ENCODE measurements around the gene MZF1. TPM values are rescaled to one million over a fixed set of nuclear protein-coding genes. Genes with fewer than 3 reads are reported as not detected.

Gene MZF1
- total RNA-seq, 1 donor = 58.7 TPM

GRCh38 chr19:58556622-58557220, 16.4 kb downstream of the MZF1 start:
- DNase-seq (ENCODE audit: low read depth in 2 of 3, low spot score in 2 of 3) = no peak

DNA sequence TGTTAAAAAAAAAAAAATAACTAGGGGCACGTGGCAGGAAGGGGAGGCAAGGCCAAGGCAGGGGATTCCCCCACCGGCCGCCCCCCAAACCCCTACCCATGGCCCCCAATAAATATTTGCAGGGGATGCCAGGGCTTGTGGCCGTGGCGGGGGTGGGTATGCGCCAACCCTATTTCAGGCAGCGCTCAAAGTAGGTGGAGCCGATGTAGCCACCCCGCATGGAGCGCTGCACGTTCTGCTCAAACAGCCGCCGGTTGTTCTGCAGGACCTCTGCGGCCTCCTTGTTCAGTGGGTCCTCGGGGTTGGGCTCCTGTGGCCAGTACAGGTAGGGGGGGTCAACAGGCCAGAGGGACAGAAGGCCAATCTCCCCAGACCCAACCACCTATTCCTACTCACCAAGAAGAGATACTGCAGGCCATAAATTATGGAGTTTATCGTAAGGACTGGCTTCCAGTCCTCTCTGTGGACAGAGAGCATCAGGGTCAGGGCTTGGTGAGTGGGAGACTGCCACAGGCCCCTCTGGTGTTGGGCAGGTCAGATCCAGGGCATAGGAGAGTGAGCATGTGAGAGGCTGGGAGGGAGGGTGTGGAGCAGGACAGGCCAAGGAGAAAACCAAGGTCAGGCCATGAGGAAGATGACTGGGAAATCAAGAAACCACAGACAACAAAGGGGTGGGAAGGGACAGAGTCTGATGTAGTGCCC, 17.1 kb downstream of the MZF1 start:
- DNase-seq (ENCODE audit: low read depth in 2 of 3, low spot score in 2 of 3) = no peak

- DNase-seq (ENCODE audit: low read depth in 2 of 3, low spot score in 2 of 3) = no peak
These were observed 17.7 kb downstream of the MZF1 start for GRCh38 chr19:58555369-58555885.

GRCh38 chr19:58554494-58555368, 18.4 kb downstream of the MZF1 start, which contains the start of gene CHMP2A:
TSS of gene CHMP2A (minus strand) at chr19:58555105. CDS start at chr19:58554212, 893 bp downstream.
- DNase-seq (ENCODE audit: low read depth in 2 of 3, low spot score in 2 of 3) = peak; percentile 91 to 97 (median 97)

DNA sequence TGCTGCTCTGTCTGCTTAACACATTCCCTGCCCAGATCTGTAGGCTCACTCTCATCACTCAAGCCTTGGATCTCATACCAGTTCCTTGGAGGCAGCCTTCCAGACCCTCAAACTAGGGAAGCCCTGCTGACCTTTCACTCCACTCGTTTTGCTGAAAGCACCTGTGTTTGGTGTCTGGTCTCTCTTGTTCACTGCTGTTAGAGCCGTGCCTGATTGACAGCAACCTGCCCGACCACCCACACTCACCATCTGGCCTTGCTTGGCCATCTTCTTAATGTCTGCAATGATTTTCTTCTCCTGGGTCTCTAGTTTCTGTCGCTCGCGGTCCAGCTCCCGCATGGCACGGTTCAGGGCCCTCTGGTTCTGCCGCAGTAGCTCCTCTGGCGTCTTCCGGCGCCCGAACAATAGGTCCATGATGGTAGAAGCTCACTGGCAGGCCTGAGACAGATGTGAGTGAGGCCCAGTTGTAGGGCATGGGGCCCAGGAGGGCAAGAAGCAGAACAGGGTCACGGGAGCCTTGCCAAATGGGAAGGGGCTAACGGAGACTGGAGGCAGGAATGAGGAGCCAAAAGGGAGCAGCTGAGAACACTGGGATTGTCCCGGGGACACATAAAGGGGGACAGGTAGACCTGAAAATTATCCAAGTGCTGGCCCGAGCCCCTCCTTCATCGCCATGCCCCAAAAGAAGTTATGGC, 19.2 kb downstream of the MZF1 start:
- DNase-seq (ENCODE audit: low read depth in 2 of 3, low spot score in 2 of 3) = no peak

DNA sequence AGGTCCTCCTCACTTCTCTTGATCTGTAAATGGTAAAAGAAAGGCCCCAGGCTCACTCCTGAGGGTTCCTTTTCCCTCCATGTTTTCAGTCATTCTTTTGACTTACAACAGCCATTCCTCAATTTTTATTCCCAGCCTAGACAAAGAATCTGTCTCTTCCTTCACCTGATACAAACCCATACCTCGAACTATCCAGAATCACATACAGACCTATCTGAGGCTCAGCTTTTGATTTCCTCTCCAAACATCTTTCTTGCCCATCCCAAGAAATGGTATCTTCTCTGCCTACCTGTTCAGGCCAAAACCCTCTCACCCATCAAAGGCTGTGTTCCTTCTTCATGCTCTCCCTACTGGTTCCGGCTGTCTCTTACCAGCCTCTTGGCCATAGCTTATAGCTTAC, 20.5 kb downstream of the MZF1 start:
- no peak for DNase-seq (ENCODE audit: low read depth in 2 of 3, low spot score in 2 of 3)

GRCh38 chr19:58551577-58552471, 21.3 kb downstream of the MZF1 start:
- no peak for DNase-seq (ENCODE audit: low read depth in 2 of 3, low spot score in 2 of 3)

DNA sequence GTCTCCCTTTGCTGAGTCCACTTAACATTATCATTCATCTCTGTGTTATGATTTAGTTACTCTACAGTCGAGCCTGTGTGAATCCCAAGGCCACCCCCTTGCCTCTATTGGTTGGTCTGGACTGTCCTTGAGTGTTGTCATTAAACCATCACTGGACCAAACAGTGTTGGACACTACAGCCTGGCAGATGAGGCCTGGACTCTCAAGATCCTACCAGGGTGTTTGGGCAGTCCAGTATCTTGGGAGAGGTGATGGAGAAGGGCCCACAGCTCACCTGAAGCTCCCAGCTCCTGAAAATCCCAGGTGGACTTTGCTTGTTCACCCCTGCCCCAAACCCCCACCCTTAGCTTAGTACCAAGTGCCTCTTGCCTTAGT, 22.0 kb downstream of the MZF1 start:
- no peak for DNase-seq (ENCODE audit: low read depth in 2 of 3, low spot score in 2 of 3)

GRCh38 chr19:58550362-58551122, 22.6 kb downstream of the MZF1 start:
- no peak for DNase-seq (ENCODE audit: low read depth in 2 of 3, low spot score in 2 of 3)

- no peak for DNase-seq (ENCODE audit: low read depth in 2 of 3, low spot score in 2 of 3)
These were observed 23.3 kb downstream of the MZF1 start for GRCh38 chr19:58549664-58550361.

DNA sequence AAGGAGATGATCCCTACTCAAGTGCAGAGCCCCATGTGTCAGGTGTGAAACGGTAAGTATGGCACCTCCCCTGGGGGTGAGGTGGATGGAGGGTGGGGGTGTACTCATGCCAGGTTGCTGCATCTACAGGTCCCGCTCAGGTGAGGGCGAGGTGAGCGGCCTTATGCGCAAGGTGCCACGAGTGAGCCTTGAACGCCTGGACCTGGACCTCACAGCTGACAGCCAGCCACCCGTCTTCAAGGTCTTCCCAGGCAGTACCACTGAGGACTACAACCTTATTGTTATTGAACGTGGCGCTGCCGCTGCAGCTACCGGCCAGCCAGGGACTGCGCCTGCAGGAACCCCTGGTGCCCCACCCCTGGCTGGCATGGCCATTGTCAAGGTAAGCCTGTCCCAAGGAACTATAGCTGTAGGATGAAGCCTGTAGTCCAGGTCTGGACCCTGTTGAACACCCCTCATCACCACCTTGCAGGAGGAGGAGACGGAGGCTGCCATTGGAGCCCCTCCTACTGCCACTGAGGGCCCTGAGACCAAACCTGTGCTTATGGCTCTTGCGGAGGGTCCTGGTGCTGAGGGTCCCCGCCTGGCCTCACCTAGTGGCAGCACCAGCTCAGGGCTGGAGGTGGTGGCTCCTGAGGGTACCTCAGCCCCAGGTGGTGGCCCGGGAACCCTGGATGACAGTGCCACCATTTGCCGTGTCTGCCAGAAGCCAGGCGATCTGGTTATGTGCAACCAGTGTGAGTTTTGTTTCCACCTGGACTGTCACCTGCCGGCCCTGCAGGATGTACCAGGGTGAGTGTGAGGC, 24.1 kb downstream of the MZF1 start:
- no peak for DNase-seq (ENCODE audit: low read depth in 2 of 3, low spot score in 2 of 3)

- no peak for DNase-seq (ENCODE audit: low read depth in 2 of 3, low spot score in 2 of 3)
These were observed 25.5 kb downstream of the MZF1 start for GRCh38 chr19:58547323-58548312.

DNA sequence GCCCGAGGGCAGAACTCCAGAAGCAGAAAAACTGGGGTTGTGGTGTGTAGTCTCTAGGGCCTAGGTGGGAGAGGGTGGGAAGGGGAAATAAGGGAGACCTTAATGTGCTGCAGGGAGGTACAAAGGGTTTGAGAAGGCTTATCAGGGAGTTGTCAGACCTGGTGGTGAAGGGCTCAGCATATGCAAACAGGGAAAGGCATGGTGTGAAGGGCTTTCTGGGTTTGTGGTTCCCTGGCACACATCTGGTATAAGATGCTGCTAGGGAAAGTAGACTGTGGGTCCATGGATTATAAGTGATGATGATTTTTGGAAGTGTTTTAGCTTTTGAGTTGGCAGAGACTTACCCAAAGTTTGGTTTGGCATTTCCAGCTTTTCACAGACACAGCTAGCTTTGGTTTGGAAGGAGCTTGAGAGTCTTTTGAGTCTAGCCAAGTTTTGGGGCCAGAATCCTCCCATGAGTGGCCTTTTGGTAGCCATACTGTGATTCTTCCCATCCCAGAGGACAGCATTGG, 27.1 kb downstream of the MZF1 start:
- no peak for DNase-seq (ENCODE audit: low read depth in 2 of 3, low spot score in 2 of 3)

GRCh38 chr19:58545286-58546018, 27.7 kb downstream of the MZF1 start:
- DNase-seq (ENCODE audit: low read depth in 2 of 3, low spot score in 2 of 3) = no peak

DNA sequence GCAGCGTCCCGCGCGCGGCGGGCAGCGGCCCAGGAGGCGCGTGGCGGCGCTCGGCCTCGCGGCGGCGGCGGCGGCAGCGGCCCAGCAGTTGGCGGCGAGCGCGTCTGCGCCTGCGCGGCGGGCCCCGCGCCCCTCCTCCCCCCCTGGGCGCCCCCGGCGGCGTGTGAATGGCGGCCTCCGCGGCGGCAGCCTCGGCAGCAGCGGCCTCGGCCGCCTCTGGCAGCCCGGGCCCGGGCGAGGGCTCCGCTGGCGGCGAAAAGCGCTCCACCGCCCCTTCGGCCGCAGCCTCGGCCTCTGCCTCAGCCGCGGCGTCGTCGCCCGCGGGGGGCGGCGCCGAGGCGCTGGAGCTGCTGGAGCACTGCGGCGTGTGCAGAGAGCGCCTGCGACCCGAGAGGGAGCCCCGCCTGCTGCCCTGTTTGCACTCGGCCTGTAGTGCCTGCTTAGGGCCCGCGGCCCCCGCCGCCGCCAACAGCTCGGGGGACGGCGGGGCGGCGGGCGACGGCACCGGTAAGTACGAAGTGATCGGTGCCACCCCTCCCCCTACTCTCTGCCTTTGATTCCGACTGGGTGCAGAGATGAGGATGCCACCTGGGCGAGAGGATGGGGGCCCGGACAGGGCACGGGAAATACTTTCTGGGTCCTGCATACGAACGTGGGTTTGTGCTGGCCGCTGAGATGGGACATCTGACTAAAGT, 28.4 kb downstream of the MZF1 start:
- DNase-seq (ENCODE audit: low read depth in 2 of 3, low spot score in 2 of 3) = peak in 1 of 3 donors; percentile 76

Measured in hematopoietic multipotent progenitor cell (in vitro differentiated cells).